Lower leg skin (tissue), 3 donors: Measurements from ENCODE around the gene ADGRG6.

Source experiments
- CTCF ChIP-seq, 3 donors: fragments of 450-650 bp; IDR thresholded peaks; one replicate each; pipeline ENCODE4 v1.5.1; 2016; ENCODE audit warnings: antibody characterized with exemption in 3 of 3, mild to moderate bottlenecking in 3 of 3, moderate library complexity in 2 of 3
- POLR2A ChIP-seq, 2 donors: fragments of 450-650 bp; IDR thresholded peaks; one replicate each; pipeline ENCODE4 v1.6.1; 2016 to 2017; ENCODE audit warnings: antibody characterized with exemption in 2 of 2, mild to moderate bottlenecking in 1 of 2, moderate library complexity in 1 of 2

GRCh38 chr6:142350309-142350708 is 48.5 kb downstream of the ADGRG6 start:
- TF ChIP-seq CTCF (IDR thresholded peaks at IDR 0.05) (no peak), POLR2A (IDR thresholded peaks at IDR 0.05) (no peak)
